ENCODE data around the gene LRRC38.

DNA sequence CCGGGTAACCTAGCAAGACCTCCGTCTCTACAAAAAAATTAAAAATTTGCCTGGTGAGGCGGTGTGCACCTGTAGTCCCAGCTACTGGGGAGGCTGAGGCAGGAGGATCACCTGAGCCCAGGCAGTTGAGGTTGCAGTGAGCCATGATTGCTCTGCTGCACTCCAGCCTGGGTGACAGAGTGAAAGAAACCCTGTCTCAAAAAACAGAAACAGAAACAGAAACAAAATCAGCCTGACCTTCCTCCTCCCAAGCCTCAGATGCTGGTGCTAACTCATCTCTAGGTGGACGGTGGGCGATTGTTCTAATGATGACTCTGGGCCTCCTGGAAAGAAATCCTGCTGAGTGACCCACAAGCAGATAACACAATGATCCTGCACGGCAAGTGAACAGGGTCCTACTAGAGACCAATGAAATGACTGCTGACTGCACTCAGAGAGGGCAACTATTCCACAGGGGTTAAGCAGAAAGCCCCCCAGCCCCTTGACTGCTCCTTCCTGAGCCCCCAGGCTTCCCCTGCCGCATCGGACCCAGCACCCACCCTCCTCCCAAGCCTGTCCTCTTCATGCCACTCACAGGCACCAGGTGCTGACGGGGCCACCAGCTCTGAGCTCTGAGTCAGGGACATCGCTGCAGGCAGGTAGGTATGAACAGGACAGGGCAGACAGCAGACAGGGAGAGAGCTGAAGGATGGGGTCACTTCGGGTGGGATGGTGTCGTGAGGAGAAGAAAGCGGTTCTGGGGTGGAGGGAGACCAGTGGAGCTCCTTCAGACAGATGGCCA lies 27.8 kb upstream of the LRRC38 start:
- no peak for TF ChIP-seq ZNF274 (IDR thresholded peaks at IDR 0.05; ENCODE audit: insufficient read depth, insufficient read length)
- TF ChIP-seq EZH2 (IDR thresholded peaks at IDR 0.05; ENCODE audit: borderline replicate concordance, control insufficient read depth, low read depth, low read length), result no peak
- TF ChIP-seq, protein P1, sequence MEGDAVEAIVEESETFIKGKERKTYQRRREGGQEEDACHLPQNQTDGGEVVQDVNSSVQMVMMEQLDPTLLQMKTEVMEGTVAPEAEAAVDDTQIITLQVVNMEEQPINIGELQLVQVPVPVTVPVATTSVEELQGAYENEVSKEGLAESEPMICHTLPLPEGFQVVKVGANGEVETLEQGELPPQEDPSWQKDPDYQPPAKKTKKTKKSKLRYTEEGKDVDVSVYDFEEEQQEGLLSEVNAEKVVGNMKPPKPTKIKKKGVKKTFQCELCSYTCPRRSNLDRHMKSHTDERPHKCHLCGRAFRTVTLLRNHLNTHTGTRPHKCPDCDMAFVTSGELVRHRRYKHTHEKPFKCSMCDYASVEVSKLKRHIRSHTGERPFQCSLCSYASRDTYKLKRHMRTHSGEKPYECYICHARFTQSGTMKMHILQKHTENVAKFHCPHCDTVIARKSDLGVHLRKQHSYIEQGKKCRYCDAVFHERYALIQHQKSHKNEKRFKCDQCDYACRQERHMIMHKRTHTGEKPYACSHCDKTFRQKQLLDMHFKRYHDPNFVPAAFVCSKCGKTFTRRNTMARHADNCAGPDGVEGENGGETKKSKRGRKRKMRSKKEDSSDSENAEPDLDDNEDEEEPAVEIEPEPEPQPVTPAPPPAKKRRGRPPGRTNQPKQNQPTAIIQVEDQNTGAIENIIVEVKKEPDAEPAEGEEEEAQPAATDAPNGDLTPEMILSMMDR (IDR thresholded peaks at IDR 0.05 in 2 of 3, conservative IDR thresholded peaks at IDR 0.05 in 1 of 3; ENCODE audit: control insufficient read depth in 2 of 3, extremely low read depth in 1 of 3, insufficient read depth in 1 of 3, low read depth in 3 of 3, low read length in 3 of 3), result no peak
- TF ChIP-seq GABPA (IDR thresholded peaks at IDR 0.05; ENCODE audit: low read depth), result no peak
- TF ChIP-seq POLR2A (IDR thresholded peaks at IDR 0.05; ENCODE audit: low read depth, low read length), result no peak
- no peak for TF ChIP-seq YBX1 (IDR thresholded peaks at IDR 0.05)
- TF ChIP-seq, protein P2, sequence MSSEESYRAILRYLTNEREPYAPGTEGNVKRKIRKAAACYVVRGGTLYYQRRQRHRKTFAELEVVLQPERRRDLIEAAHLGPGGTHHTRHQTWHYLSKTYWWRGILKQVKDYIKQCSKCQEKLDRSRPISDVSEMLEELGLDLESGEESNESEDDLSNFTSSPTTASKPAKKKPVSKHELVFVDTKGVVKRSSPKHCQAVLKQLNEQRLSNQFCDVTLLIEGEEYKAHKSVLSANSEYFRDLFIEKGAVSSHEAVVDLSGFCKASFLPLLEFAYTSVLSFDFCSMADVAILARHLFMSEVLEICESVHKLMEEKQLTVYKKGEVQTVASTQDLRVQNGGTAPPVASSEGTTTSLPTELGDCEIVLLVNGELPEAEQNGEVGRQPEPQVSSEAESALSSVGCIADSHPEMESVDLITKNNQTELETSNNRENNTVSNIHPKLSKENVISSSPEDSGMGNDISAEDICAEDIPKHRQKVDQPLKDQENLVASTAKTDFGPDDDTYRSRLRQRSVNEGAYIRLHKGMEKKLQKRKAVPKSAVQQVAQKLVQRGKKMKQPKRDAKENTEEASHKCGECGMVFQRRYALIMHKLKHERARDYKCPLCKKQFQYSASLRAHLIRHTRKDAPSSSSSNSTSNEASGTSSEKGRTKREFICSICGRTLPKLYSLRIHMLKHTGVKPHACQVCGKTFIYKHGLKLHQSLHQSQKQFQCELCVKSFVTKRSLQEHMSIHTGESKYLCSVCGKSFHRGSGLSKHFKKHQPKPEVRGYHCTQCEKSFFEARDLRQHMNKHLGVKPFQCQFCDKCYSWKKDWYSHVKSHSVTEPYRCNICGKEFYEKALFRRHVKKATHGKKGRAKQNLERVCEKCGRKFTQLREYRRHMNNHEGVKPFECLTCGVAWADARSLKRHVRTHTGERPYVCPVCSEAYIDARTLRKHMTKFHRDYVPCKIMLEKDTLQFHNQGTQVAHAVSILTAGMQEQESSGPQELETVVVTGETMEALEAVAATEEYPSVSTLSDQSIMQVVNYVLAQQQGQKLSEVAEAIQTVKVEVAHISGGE (CRISPR knock-in tag; IDR thresholded peaks at IDR 0.05), result no peak
- TF ChIP-seq, protein P3, sequence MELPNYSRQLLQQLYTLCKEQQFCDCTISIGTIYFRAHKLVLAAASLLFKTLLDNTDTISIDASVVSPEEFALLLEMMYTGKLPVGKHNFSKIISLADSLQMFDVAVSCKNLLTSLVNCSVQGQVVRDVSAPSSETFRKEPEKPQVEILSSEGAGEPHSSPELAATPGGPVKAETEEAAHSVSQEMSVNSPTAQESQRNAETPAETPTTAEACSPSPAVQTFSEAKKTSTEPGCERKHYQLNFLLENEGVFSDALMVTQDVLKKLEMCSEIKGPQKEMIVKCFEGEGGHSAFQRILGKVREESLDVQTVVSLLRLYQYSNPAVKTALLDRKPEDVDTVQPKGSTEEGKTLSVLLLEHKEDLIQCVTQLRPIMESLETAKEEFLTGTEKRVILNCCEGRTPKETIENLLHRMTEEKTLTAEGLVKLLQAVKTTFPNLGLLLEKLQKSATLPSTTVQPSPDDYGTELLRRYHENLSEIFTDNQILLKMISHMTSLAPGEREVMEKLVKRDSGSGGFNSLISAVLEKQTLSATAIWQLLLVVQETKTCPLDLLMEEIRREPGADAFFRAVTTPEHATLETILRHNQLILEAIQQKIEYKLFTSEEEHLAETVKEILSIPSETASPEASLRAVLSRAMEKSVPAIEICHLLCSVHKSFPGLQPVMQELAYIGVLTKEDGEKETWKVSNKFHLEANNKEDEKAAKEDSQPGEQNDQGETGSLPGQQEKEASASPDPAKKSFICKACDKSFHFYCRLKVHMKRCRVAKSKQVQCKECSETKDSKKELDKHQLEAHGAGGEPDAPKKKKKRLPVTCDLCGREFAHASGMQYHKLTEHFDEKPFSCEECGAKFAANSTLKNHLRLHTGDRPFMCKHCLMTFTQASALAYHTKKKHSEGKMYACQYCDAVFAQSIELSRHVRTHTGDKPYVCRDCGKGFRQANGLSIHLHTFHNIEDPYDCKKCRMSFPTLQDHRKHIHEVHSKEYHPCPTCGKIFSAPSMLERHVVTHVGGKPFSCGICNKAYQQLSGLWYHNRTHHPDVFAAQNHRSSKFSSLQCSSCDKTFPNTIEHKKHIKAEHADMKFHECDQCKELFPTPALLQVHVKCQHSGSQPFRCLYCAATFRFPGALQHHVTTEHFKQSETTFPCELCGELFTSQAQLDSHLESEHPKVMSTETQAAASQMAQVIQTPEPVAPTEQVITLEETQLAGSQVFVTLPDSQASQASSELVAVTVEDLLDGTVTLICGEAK (IDR thresholded peaks at IDR 0.05; ENCODE audit: borderline replicate concordance), result no peak
- TF ChIP-seq, protein P4, sequence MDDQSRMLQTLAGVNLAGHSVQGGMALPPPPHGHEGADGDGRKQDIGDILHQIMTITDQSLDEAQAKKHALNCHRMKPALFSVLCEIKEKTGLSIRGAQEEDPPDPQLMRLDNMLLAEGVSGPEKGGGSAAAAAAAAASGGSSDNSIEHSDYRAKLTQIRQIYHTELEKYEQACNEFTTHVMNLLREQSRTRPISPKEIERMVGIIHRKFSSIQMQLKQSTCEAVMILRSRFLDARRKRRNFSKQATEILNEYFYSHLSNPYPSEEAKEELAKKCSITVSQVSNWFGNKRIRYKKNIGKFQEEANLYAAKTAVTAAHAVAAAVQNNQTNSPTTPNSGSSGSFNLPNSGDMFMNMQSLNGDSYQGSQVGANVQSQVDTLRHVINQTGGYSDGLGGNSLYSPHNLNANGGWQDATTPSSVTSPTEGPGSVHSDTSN (IDR thresholded peaks at IDR 0.05; ENCODE audit: insufficient replicate concordance, low read depth, low read length), result no peak
- TF ChIP-seq FOXM1 (IDR thresholded peaks at IDR 0.05; ENCODE audit: low read depth, low read length), result no peak
- TF ChIP-seq HDAC2 (IDR thresholded peaks at IDR 0.05), result no peak
- no peak for TF ChIP-seq RCOR1 (conservative IDR thresholded peaks at IDR 0.05; ENCODE audit: low read depth, low read length)

Measured in GM12878 (cell line).